Effector CD4-positive, alpha-beta T cell (primary cell): Measurements from ENCODE around the gene FGGY.

ENCODE experiments used
- DNase-seq: peaks from one replicate; pipeline ENCODE4 v3.0.0-alpha.2; 2020

Gene FGGY

GRCh38 chr1:59418363-59419144 is 121.7 kb downstream of the FGGY start:
- DNase-seq: no peak

- DNase-seq: no peak
These were observed 122.7 kb downstream of the FGGY start for GRCh38 chr1:59419361-59420140.

- DNase-seq: no peak
These were observed 124.5 kb downstream of the FGGY start for GRCh38 chr1:59421232-59421920.

DNA sequence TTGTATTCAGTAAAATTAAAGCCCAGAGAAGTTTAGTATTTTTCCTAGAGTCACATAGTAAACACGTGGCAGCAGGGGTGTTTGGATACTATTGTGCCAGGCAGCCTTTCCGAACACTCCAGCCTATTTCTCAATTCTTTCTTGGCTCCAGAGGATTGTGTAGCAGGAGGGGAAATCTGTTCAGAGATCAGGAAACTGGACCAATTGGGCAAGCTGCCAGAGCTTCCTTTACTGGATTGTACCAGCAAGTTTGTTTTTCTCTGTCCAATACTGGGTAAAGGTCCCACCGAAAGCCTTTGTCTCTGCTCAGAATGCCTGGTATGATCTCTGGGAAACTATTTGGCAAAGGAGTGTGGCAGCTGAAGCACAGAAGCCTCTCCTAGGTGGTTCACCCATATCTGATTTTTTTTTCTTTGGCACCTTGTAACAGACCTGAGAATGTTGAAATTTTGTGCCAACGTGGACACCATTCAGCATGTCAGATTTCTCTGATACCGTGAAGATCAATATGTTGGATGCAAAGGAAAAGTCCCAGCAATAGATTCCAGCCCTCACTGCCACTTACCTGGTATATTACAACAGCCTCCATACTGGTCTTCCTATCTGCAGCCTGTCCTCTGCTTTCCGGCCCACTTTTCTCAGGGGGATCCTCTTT is 126.2 kb downstream of the FGGY start:
- DNase-seq: no peak

- DNase-seq: no peak
These were observed 130.3 kb downstream of the FGGY start for GRCh38 chr1:59427155-59427554.

DNA sequence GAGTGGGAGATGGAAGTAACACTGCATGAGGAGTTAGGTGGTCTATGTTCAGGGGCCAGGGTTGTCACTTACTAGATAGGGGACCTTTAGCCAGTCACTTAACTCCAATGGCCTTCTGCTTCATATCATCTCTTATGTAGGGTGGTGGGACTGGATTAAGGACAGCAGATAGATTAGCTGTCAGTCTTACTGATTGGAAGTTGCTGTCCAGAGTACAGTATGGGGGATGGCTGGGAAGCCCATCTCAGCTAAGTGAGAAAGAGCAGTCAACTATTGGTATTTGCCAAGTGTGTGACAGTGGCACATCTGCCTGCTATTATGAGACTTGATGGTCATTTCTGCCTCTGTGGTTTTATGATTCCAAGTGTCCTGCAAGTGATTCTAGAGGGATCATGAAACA is 130.9 kb downstream of the FGGY start:
- no peak for DNase-seq

DNA sequence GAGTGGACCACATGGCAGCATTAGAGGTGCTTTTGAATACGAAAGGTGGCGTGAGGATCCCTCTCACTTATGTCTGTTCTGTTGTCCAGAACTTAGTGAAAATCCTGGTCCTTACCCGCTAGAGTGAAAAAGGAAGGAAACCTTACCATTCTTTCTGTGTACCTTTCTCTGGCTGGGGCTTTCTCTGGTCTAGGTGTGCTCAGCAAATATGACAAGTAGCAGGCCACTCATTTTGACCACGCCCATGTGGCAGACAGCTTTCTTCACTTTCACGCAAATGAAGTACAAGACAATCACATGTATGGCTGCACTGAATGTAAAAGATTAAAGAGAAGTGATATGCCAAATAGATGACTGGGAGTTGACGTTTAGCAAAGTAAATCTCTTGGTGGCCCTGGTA is 131.9 kb downstream of the FGGY start:
- DNase-seq: no peak

GRCh38 chr1:59429656-59430055 is 132.8 kb downstream of the FGGY start:
- DNase-seq: no peak

DNA sequence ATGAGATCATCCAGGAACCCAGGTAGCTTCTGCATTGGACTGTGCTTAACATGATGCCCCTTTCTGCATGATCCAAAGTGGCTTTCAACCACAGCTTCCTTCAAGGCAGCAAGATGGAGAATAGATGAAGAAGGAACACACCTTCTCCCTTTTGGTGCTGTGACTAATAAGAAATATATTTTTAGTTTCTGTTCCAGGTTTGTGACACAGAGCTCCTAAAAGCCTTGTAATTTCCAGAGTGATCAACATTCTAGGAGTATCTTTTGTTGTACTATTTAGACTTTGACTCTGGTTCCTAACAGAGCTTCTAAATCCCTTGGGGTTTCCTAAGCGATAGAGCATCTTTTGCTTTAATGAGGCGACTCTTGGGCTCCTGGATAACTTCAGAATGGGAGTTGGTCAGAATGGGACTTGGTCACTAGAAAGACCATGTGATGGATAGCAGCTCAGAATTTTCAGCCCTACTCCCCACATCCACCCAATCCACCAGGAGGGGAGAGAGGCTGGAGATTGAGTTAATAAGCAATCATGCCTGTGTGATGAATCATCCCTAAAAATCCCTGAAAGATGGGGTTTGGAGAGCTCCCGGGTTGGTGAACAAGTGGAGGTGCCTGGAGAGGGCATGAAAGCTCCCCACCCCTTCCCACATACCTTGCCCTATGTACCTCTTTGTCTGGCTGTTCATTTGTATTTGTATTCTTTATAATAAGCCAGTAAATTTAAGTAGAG is 134.8 kb downstream of the FGGY start:
- no peak for DNase-seq

DNA sequence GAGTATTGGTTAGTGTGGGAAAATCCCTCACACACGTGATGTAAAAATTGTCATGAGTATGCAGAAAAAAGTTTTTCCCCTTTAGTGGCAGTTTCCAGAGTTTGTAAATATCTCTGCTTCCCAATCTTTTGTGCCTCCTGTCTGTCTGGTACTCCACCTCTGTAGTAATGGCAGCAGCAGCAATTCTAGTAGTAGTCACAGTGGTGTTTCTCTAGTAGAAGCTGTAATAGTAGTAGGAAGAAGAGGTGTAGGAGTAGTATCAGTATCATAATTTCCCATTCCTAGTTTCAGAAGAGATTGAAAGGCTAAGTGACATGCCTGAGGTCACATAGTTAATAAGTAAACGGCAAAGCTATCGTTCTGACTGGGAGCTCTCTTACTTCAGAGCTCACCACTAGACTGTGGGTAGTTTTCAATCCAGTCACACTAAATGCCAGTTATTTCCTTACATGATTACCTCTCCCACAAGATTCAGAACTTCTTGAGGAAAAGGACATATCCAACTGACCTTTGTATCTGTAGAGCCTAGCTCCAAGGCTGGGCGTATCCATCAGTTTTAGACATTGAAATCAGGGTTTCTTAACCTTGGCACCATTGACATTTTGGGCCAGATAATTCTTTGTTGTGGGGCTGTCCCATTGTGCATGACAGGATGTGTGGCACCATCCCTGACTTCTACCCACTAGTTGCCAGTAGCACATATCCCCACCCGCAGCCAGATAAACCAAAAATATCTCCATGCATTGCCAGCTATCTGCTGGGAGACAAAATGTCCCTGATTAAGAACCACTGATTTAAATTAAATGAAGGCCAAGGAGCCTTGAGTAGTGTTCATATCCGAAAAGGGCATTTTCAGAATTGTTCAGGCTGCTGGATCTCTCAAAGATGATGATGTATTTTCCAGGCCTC is 135.9 kb downstream of the FGGY start:
- no peak for DNase-seq

DNA sequence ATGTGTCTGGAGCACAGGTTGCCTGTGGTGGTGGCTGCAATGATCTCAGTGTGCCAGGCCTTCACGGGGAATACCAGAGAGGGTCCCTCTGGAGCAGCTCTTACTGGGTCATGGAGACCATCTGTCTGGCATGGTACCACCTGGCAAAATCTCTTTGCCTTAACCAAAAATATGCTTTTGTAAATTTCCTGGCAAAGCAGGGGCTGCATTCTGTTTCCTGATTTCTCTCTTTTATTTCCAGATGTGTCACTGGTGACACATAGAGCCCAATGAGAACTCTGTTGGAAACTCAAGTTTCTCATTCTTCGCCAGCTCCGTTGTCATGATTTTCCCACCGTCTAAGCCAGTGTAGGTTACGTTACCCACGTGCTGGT is 136.5 kb downstream of the FGGY start:
- DNase-seq: no peak

DNA sequence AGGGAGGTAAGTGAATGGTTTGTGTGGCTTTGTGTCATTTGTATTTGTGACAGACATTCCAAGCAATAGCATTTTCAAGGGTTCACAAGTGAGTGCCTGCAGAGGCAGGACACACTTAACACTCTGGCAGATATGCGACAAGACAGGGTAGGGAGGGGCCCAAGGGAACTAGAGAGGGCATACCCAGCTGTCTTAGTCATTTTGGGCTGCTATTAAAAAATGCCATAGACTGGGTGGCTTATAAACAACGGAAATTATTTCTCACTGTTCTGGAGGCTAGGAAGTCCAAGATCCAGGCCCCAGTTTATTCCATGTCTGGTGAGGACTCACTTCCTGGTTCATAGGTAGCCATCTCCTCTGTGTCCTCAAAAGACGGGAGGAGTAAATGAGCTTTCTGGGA is 137.4 kb downstream of the FGGY start:
- no peak for DNase-seq

DNA sequence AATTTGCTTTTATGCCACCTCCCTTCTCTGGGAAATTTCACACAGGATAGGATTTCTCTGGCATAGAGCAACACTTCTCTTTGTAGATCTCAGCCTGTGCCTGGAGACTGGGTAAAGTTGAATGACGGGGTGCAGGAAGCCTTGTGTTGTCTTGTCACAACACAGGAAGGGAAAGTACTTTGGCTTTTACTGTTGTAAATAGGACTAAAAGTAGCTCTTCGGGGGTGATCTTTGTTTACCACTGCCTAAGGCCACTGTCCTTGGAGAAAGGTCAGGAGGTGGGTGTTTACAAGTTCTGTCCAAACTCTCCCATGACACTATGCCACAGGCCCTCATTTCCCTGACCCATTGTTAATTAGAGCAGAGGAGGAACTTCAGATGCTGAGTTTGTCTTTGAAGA is 139.7 kb downstream of the FGGY start:
- no peak for DNase-seq

- DNase-seq: no peak
These were observed 141.2 kb downstream of the FGGY start for GRCh38 chr1:59438058-59438560.

DNA sequence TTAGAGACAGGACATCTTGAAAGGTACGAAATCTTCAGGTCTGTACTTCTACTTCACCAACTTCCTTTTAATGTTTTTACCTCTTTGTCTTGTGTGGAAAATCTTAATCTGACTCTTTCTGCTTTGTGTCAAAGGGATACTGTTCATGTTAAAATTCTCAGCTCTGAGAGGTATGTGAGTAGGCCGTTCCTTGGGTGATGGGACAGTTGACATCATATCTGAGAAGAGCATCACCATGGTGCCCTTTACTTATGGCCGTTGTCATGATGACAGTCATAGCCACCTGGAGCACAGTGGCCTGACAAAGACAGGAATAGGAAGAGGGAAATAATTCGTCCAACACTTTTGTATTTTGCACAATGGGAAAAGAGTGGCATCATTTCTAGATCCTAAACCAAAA is 145.6 kb downstream of the FGGY start:
- no peak for DNase-seq

DNA sequence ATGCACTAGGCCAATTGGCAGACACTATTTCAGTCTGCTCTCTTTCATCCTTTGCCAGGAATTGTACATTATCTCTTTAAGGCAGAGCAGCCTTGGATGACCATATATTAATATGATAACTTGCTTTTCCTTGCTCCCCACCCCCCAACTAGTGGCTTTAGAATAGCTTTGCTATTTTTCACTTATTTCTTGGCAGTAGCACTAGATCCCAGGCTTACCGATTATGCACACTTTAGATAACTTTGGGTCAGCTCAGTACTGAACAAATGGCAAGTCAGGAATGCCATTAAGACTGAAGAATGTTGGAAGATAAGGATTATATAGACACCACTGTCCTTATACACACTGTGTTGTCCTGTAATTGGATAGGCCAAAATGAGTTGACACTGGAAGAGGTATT is 146.4 kb downstream of the FGGY start:
- no peak for DNase-seq

DNA sequence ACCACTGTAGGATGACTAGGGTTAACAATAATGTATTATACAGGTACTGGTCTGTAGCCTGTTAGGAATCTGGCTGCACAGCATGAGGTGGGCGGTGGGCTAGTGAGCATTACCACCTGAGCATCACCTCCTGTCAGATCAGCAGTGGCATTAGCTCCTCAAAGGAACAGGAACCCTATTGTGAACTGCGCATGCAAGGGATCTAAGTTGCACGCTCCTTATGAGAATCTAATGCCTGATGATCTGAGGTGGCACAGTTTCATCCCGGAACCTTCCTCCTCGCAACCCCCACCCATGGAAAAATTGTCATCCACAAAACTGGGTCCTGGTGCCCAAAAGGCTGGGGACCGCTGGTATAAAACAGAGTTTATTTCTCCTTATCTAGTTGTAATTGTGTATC is 147.6 kb downstream of the FGGY start:
- DNase-seq: no peak

DNA sequence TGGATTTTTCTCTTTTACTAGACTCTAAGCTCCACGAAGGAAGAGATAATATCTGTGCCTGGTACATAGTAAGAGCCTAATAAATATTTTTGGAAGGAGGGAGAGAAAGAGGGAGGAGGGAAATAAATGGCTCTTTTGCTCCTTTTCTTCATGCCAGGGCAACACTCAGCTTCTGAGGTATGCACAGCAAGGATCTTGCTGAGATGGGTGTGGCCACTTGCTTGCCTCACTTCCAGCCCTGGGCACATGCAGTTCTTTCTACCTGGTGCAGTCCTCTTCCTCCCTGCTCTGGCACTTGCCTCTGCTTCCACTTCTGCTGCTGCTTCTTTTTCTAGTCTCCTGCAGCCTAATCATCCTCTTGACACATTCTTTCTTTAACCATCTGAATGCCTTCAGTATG is 148.1 kb downstream of the FGGY start:
- DNase-seq: no peak

DNA sequence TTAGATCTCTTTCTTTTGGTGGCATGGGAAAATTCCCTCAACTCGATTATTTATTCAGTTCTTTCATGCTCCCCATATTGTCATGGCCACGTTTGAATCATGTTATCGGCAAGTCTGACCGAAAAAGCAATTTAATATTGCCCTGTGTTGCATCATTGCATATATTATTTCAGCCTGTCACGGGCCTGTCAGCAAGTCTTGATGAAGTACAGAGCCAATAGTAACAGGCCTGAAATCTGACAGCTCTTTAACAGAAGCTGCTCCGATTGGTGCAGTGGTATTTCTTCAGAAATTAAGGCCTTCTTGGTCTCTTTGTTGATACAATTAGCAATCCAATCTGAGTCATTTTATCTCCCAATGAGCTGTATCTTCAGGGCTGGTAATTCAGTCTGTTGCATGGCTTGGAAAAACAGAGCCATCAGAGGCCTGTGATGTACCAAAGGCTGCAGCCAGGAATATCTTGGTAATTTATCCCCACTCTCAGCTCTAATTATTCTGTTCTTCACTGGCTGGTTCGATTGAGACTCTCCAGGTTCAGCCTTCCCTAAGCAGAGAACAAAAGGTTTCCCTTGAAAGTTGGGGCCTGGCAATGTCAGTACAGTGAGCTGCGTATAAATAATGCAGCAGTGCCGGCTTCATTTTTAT is 149.5 kb downstream of the FGGY start:
- no peak for DNase-seq

- DNase-seq: no peak
These were observed 155.1 kb downstream of the FGGY start for GRCh38 chr1:59452026-59452425.

DNA sequence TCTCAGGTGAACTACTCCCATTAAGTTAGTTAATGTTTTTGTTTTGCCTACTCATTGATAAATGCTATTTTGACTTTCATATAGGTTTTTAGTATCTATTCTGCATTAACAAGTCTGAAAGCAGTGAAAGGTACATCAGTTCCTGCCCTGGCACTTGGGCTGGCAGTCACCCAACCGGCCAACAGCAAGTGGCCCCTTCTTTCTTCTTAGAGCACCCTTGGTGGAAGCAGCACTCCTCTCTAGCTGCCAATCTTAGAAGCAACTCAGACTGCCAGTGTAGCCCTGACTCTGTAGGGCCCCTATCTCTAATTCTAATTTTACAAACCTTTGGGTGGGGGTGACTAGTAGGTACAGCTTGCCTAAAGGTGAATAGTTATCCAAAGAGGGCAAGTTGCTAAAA is 155.7 kb downstream of the FGGY start:
- no peak for DNase-seq
